Fibroblast of lung (primary cell): ENCODE measurements around the gene CFAP161.

Experiments
- CTCF ChIP-seq, 2 donors: IDR thresholded peaks in 1 of 2; conservative IDR thresholded peaks in 1 of 2; 1 replicate in 1 of 2; 2 replicates in 1 of 2; pipeline ENCODE4 v1.5.1; 2011 to 2012; ENCODE audit warnings: low read length in 2 of 2, control low read depth in 1 of 2, inconsistent platforms in 1 of 2, low read depth in 1 of 2, mild to moderate bottlenecking in 1 of 2
- EZH2 ChIP-seq: IDR thresholded peaks from 2 replicates; pipeline ENCODE4 v1.5.1; 2012; ENCODE audit warnings: low read length, control low read depth, mild to moderate bottlenecking; ENCODE audit errors: missing control alignments

GRCh38 chr15:81107889-81108288 lies 26.2 kb upstream of the CFAP161 start:
- TF ChIP-seq EZH2, result no peak
- TF ChIP-seq CTCF (conservative IDR thresholded peaks at IDR 0.05 in 1 of 2, IDR thresholded peaks at IDR 0.05 in 1 of 2; ENCODE audit: low read depth in 1 of 2, low read length in 2 of 2), result no peak
